ENCODE results near the gene CP.

- no peak for TF ChIP-seq SP1 (IDR thresholded peaks at IDR 0.05)
- TF ChIP-seq TARDBP (IDR thresholded peaks at IDR 0.05): no peak
- TF ChIP-seq FOXM1 (IDR thresholded peaks at IDR 0.05; ENCODE audit: borderline replicate concordance): no peak
- TF ChIP-seq SUZ12 (IDR thresholded peaks at IDR 0.05): no peak
- TF ChIP-seq NFRKB (IDR thresholded peaks at IDR 0.05): no peak
- TF ChIP-seq FOXK2 (IDR thresholded peaks at IDR 0.05): no peak
- TF ChIP-seq HDGF (IDR thresholded peaks at IDR 0.05; ENCODE audit: borderline replicate concordance): no peak
- TF ChIP-seq ARNT (IDR thresholded peaks at IDR 0.05): no peak
- TF ChIP-seq ZNF384 (IDR thresholded peaks at IDR 0.05): no peak
- no peak for TF ChIP-seq ELF4 (IDR thresholded peaks at IDR 0.05)
- no peak for TF ChIP-seq BHLHE40 (IDR thresholded peaks at IDR 0.05; ENCODE audit: borderline replicate concordance)
- TF ChIP-seq L3MBTL2 (conservative IDR thresholded peaks at IDR 0.05): no peak
Measured at GRCh38 chr3:149214702-149215101, 6.9 kb downstream of the CP start.

Measured in HEK293T (cell line).